HepG2 (cell line): ENCODE measurements around the gene ZKSCAN1. TPM values are rescaled to one million over a fixed set of nuclear protein-coding genes. Genes with fewer than 3 reads are reported as not detected.

Source experiments
- FOXK2 ChIP-seq: fragments of 450-650 bp; IDR thresholded peaks from 2 replicates; pipeline ENCODE4 v1.6.1; 2016
- PRMT3 ChIP-seq: sonication (generic); formaldehyde crosslinking; IDR thresholded peaks from 2 replicates; pipeline ENCODE4 v1.8.1; 2022; ENCODE audit warnings: low read depth, mild to moderate bottlenecking, moderate library complexity, missing genetic modification reagents, borderline replicate concordance
- RBM39 ChIP-seq: fragments of 200-400 bp; formaldehyde crosslinking; IDR thresholded peaks from one replicate; pipeline ENCODE4 v1.6.1; 2018; ENCODE audit warnings: antibody characterized with exemption, mild to moderate bottlenecking, low read depth, low read length; ENCODE audit not compliant: poor library complexity, severe bottlenecking
- SMAD1 ChIP-seq: sonication (generic); formaldehyde crosslinking; IDR thresholded peaks from 2 replicates; pipeline ENCODE4 v1.4.0; 2020; ENCODE audit warnings: missing genetic modification reagents, low read depth, mild to moderate bottlenecking, borderline replicate concordance
- ZNF660 ChIP-seq: sonication (generic); formaldehyde crosslinking; IDR thresholded peaks from 2 replicates; pipeline ENCODE4 v1.5.1; 2020; ENCODE audit warnings: mild to moderate bottlenecking, low read depth, missing genetic modification reagents, borderline replicate concordance
- ZZZ3 ChIP-seq: sonication (generic); formaldehyde crosslinking; IDR thresholded peaks from 2 replicates; pipeline ENCODE4 v1.4.0; 2020; ENCODE audit warnings: missing genetic modification reagents, mild to moderate bottlenecking, borderline replicate concordance
- polyA plus RNA-seq, 8 experiments: library from polyadenylated mRNA; depleted of rRNA in 3 of 8; stranded (reverse) in 7 of 8; unstranded in 1 of 8; fragments of >200 nt; fragmentation: Illumina TruSeq in 4 of 8; extraction: Trizol in 4 of 8; gene quantifications; 2 replicates each; pipeline versions ENCODE4 v1.2.1 to v1.2.3, GENCODE V29; 2011 to 2016; ENCODE audit warnings: low read depth in 4 of 8, missing spikeins in 1 of 8, mixed read lengths in 1 of 8; ENCODE audit not compliant: insufficient read depth in 1 of 8
- total RNA-seq, 5 experiments: library from RNA; depleted of rRNA; stranded (reverse); fragments of >200 nt; fragmentation: Illumina TruSeq; extraction: Trizol; gene quantifications; 2 replicates each; pipeline ENCODE4 v1.2.3, GENCODE V29; 2016; ENCODE audit warnings: low read depth in 1 of 5
- TF ChIP-seq, protein P1 (sequence below): sonication (generic); formaldehyde crosslinking; IDR thresholded peaks from 2 replicates; pipeline ENCODE4 v1.5.0; 2020; ENCODE audit warnings: mild to moderate bottlenecking, missing genetic modification reagents
- TF ChIP-seq, protein P2 (sequence below): sonication (generic); formaldehyde crosslinking; IDR thresholded peaks from 2 replicates; pipeline ENCODE4 v1.4.0; 2020; ENCODE audit warnings: mild to moderate bottlenecking, missing genetic modification reagents
- TF ChIP-seq, protein P3 (sequence below): sonication (generic); formaldehyde crosslinking; IDR thresholded peaks from 2 replicates; pipeline ENCODE4 v1.5.1; 2020; ENCODE audit warnings: mild to moderate bottlenecking, missing genetic modification reagents, borderline replicate concordance
- TF ChIP-seq, protein P4 (sequence below): sonication (generic); formaldehyde crosslinking; IDR thresholded peaks from 2 replicates; pipeline ENCODE4 v1.9.0; 2021; ENCODE audit warnings: missing genetic modification reagents, mild to moderate bottlenecking, borderline replicate concordance

Gene ZKSCAN1
- total and polyA plus RNA-seq, 2 of the 13 experiments (the other 11 are each of a cell fraction or from before 2014, with no cell fraction given): 46.4 to 60.6 TPM

DNA sequence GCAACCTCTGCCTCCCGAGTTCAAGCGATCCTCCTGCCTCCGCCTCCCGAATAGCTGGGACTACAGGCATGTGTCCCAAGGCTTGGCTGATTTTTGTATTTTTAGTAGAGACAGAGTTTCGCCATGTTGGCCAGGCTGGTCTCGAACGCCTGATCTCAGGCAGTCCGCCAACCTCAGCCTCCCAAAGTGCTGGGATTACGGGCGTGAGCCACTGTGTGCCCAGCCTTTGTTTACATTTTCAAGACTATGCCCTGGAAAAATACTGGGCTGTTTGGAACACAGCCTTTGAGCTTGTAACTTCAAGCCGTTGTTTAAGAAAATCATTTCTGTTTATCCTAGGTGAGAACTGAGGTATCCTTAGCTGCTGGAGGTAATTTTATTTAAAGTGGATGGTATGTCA is 1.9 kb downstream of the ZKSCAN1 start (continued):
- TF ChIP-seq, protein P1, sequence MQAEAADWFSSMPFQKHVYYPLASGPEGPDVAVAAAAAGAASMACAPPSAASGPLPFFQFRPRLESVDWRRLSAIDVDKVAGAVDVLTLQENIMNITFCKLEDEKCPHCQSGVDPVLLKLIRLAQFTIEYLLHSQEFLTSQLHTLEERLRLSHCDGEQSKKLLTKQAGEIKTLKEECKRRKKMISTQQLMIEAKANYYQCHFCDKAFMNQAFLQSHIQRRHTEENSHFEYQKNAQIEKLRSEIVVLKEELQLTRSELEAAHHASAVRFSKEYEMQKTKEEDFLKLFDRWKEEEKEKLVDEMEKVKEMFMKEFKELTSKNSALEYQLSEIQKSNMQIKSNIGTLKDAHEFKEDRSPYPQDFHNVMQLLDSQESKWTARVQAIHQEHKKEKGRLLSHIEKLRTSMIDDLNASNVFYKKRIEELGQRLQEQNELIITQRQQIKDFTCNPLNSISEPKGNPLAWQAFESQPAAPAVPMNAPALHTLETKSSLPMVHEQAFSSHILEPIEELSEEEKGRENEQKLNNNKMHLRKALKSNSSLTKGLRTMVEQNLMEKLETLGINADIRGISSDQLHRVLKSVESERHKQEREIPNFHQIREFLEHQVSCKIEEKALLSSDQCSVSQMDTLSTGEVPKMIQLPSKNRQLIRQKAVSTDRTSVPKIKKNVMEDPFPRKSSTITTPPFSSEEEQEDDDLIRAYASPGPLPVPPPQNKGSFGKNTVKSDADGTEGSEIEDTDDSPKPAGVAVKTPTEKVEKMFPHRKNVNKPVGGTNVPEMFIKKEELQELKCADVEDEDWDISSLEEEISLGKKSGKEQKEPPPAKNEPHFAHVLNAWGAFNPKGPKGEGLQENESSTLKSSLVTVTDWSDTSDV (CRISPR knock-in tag): no peak
- TF ChIP-seq, protein P2, sequence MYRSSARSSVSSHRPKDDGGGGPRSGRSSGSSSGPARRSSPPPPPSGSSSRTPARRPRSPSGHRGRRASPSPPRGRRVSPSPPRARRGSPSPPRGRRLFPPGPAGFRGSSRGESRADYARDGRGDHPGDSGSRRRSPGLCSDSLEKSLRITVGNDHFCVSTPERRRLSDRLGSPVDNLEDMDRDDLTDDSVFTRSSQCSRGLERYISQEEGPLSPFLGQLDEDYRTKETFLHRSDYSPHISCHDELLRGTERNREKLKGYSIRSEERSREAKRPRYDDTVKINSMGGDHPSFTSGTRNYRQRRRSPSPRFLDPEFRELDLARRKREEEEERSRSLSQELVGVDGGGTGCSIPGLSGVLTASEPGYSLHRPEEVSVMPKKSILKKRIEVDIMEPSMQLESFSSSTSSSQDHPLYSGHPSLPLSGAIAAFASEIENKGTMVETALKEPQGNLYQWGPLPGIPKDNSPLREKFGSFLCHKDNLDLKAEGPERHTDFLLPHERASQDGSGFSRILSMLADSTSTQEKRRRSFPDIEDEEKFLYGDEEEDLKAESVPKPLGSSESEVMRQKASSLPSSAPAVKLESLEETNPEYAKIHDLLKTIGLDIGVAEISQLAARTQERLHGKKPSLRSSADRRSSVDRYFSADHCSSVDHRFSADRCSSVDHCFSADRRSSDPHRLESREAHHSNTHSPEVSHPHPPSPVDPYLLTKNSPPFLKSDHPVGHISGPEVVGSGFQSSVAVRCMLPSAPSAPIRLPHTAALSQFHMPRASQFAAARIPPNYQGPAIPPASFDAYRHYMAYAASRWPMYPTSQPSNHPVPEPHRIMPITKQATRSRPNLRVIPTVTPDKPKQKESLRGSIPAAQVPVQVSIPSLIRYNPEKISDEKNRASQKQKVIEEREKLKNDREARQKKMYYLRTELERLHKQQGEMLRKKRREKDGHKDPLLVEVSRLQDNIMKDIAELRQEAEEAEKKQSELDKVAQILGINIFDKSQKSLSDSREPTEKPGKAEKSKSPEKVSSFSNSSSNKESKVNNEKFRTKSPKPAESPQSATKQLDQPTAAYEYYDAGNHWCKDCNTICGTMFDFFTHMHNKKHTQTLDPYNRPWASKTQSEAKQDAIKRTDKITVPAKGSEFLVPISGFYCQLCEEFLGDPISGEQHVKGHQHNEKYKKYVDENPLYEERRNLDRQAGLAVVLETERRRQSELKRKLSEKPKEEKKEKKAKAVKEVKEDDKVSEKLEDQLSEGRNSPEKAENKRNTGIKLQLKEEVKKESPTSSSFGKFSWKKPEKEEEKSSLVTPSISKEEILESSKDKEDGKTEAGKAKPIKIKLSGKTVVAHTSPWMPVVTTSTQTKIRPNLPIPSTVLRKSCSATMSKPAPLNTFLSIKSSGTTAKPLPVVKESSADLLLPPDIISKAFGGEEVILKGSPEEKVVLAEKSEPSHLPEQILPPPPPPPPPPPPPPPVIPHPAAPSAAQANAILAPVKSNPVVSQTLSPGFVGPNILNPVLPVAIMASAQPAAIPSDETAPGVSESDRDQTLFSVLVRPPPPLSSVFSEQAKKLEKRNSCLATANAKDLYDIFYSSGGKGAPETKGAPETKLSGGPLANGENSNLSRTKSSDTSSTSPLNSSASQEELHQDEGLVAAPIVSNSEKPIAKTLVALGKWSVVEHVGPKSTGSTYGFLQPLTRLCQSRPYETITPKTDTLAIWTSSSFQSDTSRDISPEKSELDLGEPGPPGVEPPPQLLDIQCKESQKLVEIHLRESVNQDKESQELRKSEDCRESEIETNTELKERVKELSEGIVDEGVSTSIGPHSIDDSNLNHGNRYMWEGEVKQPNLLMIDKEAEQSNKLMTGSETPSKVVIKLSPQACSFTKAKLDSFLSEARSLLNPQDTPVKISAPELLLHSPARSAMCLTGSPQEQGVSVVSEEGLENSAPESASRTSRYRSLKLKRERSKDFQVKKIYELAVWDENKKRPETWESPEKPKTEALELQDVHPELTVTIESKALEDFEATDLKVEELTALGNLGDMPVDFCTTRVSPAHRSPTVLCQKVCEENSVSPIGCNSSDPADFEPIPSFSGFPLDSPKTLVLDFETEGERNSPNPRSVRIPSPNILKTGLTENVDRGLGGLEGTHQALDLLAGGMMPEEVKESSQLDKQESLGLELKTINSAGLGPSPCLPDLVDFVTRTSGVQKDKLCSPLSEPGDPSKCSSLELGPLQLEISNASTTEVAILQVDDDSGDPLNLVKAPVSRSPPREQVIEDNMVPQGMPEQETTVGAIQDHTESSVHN (CRISPR knock-in tag): no peak
- TF ChIP-seq ZZZ3 (CRISPR knock-in tag) (no peak), SMAD1 (CRISPR knock-in tag) (no peak), FOXK2 (peak; percentile 69; the same call in 1 of the 2 replicates), RBM39 (no peak), PRMT3 (CRISPR knock-in tag) (no peak), ZNF660 (CRISPR knock-in tag) (no peak)
- TF ChIP-seq, protein P3, sequence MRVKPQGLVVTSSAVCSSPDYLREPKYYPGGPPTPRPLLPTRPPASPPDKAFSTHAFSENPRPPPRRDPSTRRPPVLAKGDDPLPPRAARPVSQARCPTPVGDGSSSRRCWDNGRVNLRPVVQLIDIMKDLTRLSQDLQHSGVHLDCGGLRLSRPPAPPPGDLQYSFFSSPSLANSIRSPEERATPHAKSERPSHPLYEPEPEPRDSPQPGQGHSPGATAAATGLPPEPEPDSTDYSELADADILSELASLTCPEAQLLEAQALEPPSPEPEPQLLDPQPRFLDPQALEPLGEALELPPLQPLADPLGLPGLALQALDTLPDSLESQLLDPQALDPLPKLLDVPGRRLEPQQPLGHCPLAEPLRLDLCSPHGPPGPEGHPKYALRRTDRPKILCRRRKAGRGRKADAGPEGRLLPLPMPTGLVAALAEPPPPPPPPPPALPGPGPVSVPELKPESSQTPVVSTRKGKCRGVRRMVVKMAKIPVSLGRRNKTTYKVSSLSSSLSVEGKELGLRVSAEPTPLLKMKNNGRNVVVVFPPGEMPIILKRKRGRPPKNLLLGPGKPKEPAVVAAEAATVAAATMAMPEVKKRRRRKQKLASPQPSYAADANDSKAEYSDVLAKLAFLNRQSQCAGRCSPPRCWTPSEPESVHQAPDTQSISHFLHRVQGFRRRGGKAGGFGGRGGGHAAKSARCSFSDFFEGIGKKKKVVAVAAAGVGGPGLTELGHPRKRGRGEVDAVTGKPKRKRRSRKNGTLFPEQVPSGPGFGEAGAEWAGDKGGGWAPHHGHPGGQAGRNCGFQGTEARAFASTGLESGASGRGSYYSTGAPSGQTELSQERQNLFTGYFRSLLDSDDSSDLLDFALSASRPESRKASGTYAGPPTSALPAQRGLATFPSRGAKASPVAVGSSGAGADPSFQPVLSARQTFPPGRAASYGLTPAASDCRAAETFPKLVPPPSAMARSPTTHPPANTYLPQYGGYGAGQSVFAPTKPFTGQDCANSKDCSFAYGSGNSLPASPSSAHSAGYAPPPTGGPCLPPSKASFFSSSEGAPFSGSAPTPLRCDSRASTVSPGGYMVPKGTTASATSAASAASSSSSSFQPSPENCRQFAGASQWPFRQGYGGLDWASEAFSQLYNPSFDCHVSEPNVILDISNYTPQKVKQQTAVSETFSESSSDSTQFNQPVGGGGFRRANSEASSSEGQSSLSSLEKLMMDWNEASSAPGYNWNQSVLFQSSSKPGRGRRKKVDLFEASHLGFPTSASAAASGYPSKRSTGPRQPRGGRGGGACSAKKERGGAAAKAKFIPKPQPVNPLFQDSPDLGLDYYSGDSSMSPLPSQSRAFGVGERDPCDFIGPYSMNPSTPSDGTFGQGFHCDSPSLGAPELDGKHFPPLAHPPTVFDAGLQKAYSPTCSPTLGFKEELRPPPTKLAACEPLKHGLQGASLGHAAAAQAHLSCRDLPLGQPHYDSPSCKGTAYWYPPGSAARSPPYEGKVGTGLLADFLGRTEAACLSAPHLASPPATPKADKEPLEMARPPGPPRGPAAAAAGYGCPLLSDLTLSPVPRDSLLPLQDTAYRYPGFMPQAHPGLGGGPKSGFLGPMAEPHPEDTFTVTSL: no peak; the same call in 1 of the 2 replicates
- TF ChIP-seq, protein P4, sequence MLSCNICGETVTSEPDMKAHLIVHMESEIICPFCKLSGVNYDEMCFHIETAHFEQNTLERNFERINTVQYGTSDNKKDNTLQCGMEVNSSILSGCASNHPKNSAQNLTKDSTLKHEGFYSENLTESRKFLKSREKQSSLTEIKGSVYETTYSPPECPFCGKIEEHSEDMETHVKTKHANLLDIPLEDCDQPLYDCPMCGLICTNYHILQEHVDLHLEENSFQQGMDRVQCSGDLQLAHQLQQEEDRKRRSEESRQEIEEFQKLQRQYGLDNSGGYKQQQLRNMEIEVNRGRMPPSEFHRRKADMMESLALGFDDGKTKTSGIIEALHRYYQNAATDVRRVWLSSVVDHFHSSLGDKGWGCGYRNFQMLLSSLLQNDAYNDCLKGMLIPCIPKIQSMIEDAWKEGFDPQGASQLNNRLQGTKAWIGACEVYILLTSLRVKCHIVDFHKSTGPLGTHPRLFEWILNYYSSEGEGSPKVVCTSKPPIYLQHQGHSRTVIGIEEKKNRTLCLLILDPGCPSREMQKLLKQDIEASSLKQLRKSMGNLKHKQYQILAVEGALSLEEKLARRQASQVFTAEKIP (CRISPR knock-in tag): no peak
